DMS53 (cell line): ENCODE measurements around the gene SCG3.
"Not testable (repeated sequence)": the region's sequence is repeated elsewhere in the genome, so short reads cannot be mapped to it uniquely, and the experiment has no call there.

Experiments used
- DNase-seq: peaks from one replicate; lab custom pipeline; 2025; lab: John Stamatoyannopoulos, UW

The SCG3 gene

DNA sequence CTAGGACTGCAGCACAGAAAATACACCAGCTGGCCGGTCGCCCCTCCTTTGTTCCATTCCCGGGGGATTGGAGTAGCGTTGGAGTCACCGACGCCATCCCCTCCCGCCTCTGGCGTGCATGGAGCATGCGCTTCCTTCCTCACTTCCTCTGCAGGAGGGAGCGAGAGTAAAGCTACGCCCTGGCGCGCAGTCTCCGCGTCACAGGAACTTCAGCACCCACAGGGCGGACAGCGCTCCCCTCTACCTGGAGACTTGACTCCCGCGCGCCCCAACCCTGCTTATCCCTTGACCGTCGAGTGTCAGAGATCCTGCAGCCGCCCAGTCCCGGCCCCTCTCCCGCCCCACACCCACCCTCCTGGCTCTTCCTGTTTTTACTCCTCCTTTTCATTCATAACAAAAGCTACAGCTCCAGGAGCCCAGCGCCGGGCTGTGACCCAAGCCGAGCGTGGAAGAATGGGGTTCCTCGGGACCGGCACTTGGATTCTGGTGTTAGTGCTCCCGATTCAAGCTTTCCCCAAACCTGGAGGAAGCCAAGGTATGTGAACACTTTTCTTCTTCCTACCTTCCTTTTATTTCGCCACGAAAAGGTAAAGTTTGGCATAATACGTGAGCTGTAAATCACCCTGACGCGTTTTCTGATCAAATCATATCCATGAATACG is at the start of gene SCG3:
Gene SCG3, plus strand, starts transcription at position 201 of the 661 bp plus-strand sequence. Its CDS starts 253 bp downstream, at position 454.
- DNase-seq, result peak; percentile 91

DNA sequence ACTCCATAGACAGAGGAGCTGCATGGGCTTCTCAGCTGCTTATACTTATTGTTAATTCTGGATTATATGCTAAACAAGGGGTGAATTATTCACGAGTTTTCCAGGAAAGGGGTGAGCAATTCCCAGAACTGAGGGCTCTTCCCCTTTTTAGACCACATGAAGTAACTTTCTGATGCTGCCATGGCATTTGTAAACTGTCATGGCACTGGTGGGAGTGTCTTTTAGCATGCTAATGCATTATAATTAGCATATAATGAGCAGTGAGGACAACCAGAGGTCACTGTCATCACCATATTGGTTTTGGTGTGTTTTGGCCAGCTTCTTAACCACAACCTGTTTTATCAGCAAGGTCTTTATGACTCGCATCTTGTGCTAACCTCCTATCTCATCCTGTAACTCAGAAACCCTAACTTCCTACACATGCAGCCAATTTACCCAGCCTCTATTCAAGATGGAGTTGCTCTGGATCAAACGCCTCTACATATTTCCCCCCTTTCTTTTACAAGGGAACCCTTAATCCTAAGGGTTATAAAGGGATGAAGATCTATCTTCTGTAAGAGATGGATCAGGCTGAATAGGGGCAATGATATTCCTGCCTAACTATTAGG is 46.6 kb upstream of the SCG3 start:
- no peak for DNase-seq

DNA sequence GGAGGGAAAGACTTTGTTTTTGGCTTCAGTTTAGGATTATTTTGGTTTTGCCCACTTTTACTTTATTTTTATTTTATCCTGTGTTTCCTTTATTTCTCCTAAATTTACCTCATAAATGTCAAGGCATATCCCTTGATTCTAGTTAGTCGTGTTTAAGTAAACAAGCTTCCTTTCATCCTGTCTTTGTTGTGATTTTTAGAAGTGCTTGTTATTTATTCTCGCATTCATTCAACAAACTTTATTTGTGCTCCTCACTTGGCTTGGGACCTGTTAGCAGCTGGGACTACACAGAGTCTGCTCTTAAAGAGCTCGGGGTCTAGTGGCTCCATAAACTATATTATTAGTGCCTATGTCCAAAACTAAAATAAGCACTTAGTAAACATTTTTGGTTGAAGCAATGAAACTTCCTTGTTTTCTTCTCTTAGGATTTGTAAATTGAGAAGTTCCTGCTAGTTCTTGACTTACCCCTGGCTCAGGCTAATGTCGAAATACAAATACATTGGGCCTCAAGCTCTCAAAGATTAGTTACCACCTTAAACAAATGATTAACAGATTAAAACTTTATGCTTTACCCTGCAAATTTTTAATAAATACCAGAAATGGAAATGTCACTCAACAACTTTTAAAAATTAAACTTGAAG is 39.7 kb upstream of the SCG3 start:
- DNase-seq, result peak; percentile 11

DNA sequence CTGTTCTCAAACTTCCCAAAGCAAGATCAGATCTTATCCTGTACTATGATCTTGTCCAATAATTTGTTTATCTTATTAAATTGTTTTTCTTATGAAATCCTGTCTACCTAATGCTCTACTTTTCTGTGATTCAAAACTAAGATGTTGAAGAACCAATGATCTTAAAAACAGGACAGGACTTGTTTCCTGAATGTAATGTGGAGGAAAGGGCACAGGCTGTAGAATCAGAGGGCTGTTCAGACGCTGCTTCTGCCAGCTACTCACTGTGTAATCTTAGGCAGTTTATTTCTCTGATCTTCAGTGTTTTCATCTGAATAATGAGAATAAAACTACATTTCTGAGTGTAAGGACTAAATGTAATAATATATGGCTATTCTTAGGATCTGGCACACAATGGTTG is 38.6 kb upstream of the SCG3 start:
- no peak for DNase-seq

DNA sequence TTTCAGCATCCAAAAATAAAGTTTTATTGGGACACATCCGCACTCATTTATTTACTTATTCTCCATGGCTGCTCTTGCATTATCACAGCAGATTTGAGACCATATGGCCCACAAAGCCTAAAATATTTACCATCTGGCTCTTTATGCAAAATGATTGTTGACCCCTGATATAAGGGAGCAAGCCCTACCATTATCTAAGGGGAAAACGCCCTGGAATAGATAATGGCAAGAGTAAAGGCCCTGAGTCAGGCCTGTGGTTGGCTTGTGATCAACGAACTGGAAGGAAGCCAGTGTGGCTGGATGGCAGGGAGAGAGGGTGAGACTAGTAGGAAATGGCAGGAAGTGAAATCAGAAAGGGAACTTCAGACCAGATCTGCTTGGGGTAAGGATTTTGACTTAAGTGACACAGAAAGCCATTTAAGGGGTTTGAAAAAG is 34.2 kb upstream of the SCG3 start:
- no peak for DNase-seq

DNA sequence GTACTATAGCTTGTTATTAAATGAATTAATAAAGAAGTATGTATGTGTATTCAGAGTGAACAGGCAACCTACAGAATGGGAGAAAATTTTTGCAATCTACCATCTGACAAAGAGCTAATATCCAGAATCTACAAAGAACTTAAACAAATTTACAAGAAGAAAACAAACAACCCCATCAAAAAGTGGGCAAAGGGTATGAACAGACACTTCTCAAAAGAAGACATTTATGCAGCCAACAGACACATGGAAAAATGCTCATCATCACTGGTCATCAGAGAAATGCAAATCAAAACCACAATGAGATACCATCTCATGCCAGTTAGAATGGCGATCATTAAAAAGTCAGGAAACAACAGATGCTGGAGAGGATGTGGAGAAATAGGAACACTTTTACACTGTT is 33.2 kb upstream of the SCG3 start:
- not testable (repeated sequence) for DNase-seq

DNA sequence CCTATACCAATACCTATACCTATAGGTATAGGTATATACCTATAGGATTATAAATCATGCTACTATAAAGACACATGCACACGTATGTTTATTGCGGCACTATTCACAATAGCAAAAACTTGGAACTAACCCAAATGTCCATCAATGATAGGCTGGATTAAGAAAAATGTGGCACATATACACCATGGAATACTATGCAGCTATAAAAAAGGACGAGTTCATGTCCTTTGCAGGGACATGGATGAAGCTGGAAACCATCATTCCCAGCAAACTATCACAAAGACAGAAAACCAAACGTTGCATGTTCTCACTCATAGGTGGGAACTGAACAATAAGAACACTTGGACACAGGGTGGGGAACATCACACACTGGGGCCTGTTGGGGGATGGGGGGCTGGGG is 32.7 kb upstream of the SCG3 start:
- not testable (repeated sequence) for DNase-seq

DNA sequence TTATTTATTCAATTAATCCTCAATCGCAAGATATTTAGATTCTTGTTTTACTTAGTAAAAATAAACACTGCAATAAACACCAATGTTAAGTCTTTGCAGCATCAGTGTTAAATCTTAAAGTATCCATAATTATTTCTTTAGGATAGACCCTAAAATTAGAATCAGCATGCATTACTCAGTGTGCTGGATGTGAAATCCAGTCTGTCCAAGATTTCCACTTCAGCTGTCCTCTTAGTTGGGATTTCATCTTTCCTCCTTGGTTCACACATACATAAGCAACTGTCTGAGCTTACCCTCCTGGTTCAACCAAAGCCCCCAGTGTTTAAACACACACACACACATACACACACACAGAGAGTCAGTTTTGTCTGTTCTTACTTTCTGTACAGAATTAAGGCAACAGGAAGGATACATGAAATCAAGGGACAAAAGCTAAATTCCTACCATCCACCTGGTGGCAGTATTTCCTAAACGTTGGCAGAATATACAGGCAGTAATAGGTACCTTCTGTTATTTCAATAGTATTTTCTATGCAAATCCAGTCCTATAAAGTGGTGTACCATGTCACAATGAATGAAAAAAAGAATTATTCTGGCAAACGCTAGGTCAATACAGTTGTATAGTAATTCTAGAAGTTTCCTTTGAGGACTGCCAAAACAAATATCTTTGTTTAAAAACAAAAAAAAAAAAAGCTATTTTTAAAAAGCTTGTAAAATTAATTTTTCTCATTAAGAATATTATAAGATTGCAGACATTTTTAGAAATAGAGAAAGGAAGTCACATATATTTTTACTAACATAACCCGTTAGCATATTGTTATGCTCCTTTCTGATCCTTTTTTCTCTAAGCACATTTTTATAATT is 31.4 kb upstream of the SCG3 start:
- DNase-seq, result peak; percentile 83

DNA sequence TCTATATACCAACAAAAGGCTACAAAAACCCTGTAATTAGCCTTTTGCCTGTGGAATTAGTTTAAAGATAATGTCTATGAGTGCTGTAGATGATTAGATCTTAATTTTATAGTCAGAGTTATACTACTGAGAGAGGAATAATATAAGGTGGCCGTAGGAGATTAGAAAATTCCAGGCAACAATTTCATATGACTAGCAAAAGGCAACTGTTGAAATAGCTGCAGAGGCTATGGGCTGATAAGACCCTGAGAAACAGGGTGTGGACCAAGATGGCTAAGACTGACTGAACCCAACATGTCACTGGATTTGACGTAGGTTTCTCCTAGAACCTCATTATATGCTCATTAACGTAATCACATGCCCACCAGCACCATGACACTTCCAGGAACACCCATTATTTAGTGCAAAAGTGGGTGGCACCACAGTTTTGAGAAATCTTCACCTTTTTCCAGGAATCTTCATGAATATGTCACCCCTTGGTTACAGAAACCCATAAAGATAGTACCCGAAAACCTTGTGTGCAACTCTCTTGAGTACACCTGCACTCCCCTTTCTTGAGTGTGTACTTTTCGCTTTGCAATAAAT is 29.1 kb upstream of the SCG3 start:
- no peak for DNase-seq

DNA sequence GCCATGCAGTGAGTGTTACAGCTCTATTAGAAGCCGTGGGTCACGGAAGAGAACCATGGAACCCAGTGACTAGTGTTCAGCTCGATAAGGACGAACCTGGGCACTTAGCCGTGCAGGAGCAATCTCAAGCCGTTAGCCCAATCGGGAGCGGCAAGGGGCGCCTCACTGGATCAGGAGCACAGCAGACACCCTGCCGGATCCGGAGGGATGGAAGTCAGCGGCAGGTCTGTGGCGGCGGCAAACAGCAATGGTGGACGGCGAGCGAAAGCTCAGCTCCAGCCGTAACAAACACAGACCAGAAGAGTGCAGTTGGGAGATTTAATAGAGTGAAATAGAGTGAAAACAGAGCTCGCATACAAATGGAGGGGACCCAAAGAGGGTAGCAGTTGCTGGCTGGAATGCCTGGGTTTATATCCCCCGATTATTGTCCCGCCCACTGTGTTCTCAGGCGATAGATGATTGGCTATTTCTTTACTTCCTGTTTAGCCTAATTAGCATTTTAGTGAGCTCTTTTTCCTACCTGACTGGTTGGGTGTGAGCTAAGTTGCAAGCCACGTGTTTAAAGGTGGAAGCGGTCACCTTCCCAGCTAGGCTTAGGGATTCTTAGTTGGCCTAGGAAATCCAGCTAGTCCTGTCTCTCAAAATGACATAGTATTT is 25.8 kb upstream of the SCG3 start:
- DNase-seq, result peak; percentile 4

DNA sequence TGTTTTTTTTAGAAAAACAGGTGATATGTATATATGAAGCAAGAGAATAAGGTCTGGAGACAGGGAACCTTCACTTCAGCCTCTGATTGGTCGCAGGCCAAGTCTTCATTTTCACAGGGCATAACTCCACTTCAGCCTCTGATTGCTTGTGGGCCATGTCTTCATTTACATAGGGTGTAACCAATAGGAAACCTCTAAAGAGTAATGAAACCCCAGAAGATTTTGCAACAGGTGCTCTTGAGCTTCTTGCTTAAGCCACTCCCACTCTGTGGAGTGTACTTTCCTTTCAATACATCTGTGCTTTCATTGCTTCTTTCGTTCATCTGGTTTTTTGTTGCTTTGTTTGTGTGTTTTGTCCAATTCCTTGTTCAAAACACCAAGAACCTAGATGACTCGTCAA is 22.6 kb upstream of the SCG3 start:
- DNase-seq, result no peak

DNA sequence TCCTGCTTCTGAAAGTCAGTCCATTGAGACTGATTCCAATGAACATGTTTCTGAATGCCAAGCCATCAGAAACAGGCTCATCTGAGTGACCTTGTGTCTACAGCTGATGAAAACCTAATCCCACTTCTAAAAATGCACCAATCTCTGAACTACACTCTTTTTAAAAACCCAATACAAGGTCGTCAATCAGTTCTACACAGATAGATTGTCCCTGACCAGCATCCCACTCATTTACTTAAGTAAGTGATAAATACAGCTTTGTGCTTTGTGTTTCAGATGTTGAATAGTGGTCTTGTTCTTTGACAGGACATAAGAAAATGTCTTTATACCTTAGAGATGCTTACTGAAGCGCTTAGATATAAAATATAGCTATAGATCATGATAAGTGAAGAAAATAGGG is 20.2 kb upstream of the SCG3 start:
- no peak for DNase-seq

DNA sequence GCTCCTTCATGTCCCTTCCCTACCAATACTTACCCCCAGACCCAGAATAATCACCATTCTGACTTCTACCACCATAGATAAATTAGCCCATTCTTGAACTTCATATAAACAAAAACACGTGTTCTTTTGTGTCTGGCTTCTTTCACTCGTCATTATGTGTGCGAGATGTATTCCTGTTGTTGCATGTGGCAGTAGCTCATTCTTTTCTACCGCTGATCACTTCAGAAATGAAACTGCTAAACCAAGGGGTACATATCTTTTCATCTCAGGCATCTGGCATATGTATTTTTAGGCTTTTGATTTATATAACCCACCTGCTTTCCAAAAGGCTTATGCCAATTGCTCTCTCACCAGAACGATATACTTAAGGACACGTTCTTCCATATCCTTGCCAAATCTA is 13.8 kb upstream of the SCG3 start:
- no peak for DNase-seq

DNA sequence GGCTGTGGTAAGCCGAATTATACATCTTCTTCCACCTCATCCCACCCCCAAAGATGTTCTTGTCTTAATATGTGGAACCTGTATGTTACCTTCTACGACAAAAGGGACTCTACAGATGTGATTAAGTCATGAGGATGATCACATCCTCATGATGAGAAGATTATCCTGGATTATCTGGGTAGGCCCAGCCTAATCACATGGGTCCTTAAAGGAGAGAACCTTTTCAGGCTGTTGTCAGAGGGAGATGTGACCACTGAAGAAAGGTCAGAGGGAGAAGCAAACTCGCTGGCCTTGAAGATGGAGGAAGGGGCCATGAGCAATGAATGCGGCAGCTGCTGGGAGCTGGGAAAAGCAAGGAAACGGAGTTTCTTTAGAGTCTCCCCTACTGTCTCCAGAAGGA is 12.9 kb upstream of the SCG3 start:
- no peak for DNase-seq

DNA sequence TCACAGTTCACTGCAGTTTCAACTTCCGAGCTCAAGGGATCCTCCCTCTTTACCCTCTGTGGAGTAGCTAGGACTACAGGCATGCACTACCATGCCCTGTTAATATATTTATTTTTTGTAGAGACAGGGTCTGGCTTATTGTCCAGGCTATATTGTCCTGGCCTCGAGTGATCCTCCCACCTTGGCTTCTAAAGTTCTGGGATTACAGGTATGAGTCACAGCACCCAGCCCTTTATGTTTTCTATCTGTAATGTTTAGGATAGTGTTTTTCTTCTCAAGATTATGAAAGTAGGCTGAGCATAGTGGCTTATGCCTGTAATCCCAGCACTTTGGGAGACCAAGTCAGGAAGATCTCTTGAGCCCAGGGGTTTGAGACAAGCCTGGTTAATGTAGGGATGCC is 11.9 kb upstream of the SCG3 start:
- DNase-seq, result no peak

DNA sequence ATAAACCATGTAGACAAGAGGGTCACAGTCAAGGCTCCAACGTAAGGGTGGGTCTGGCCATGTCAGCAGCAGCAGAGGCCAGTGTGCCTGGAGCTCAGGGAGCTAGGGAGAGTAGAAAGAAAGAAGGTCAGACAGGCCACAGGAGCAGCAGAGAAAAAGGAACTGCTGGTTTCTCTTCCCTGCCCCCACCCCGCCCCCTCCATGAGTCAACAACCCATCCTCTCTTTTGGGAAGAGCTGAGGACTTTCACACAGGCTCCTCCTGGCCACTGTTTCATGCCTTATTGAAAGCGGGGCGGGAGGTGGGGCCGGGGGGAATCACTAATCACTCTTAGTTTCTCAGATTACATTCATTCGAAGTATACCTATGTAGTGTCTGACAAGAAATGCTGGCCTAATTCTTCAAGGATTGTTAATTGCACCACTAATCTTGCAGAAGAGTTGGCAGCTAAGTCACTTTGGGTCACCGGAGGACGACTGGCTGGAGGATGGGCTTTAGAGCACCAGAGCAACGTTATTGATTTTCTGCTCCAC is 9.1 kb upstream of the SCG3 start:
- DNase-seq, result no peak

DNA sequence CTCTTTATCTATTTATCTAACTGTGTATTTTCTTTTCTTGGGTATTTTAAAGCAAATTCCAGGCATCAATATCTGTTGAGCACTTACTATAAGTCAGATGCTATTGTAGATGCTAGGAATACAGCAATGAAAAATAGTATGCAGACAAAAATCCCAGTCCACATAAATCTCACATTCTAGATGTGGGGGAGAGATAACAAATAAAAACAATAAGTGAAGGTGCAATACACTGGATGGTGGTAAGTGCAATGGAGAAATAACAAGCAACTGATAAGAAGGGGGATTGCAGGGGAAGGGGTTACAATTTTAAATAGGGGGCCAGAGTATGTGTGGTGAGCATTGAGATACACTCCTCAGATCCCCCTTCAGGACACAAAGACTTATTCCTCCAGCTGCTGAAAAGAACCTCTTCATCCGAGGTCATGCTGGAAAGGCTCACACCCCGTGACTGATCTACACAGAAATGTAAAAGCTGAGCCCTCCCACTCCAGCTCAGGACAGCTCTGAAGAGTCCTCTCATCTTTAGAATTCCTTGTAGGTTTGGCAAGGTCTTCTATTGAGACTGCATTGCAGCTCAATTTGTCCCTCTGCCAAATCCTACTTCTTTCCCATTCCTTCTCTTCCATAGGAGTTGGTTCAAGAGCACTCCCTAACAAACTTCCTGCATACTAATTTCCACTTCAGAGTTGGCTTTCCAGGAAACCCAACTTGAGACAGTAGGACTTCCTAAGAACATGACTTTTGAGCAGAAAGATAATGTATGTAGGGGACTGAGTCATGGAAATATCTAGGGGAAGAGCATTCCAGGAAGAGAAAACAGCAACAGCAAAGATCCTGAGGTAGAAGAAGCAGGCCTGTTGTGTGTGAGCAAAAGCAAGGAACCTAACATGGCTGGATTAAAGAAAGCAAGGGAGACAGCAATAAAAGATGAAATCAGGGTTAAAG is 8.1 kb upstream of the SCG3 start:
- DNase-seq, result no peak

DNA sequence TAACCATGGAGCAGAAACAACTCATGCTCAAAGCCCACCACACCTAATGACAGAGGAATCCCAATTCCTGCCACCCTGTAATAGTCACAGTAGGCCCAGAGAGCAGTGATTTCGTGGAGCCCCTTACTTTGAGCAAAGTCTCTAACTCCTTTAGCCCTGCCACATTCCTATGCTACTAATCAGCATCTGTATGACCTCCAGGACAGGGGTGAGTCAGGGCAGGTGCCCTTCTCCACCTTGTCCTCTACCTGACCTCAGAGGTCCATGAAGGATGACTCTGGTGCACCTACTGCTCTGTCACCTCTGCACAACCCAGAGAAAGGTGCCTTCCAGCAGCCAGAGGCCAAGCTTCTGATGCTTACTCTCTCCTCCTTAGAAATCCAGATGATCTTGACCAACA is 6.1 kb upstream of the SCG3 start:
- DNase-seq, result no peak

DNA sequence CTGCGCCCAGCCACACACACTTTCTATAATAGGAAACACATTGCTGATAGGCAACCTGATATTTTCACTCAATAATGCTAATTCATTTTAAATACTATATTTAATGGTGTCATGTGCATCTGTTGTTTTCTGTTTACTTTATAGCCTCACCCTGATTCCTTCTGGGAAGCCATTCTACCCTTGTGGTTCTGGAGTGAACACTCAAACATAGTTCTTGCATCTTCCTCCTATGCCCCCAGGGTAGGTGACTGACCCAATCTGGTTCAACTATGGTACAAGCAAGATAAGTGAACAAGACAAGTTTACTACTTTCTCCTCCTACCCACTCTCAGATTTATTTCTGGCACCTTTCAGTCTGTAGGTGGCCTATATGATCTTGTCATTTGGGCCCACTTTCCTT is 4.3 kb upstream of the SCG3 start:
- no peak for DNase-seq

DNA sequence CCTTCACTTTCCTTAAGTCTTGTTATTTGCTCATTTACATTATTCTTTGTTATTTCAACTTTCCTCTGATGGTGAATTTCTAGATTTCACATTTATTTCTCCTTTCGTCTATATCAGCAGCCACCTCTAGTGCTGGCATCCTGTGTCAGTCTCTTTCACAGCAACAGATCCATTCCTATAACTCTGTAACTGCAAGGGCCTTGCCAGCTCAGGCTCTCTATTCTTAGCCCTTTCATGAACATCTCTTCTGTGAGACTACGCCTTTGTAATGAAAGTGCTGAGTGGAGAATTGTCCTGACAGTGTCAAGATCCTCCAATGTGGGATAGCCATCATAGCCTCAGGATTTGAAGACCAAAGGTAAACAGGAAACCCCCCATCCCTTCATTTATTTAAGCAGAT is 3.9 kb upstream of the SCG3 start:
- DNase-seq, result no peak
